Neural crest cell (in vitro differentiated cells): ENCODE data around the gene RCC1. TPM values are rescaled to one million over a fixed set of nuclear protein-coding genes. Genes with fewer than 3 reads are reported as not detected.

Experiments used
- DNase-seq: peaks from one replicate; pipeline ENCODE4 v3.0.0; 2021; ENCODE audit warnings: low read depth, mixed read lengths, low spot score
- H3K27ac Mint-ChIP-seq: one replicate; pipeline ENCODE4 v1.8.0; 2021; ENCODE audit warnings: mild to moderate bottlenecking, mixed read lengths; ENCODE audit not compliant: unreplicated experiment
- H3K27me3 Mint-ChIP-seq: 2 replicates; pipeline ENCODE4 v1.8.0; 2021; ENCODE audit warnings: low read depth, mild to moderate bottlenecking, mixed read lengths
- H3K36me3 Mint-ChIP-seq: 2 replicates; pipeline ENCODE4 v1.8.0; 2021; ENCODE audit warnings: low read depth, mild to moderate bottlenecking, mixed read lengths
- H3K4me1 Mint-ChIP-seq: 2 replicates; pipeline ENCODE4 v1.8.0; 2021; ENCODE audit warnings: mixed read lengths
- H3K4me3 Mint-ChIP-seq: one replicate; pipeline ENCODE4 v1.8.0; 2021; ENCODE audit warnings: mild to moderate bottlenecking, mixed read lengths
- H3K9me3 Mint-ChIP-seq: 2 replicates; pipeline ENCODE4 v1.8.0; 2021; ENCODE audit warnings: mixed read lengths
- total RNA-seq: library from RNA; stranded (reverse); gene quantifications from 2 replicates; pipeline ENCODE4 v1.2.1, GENCODE V29; 2021
- TF ChIP-seq, protein P1 (sequence below): fragments of 200-600 bp; sonication (generic); conservative IDR thresholded peaks from 2 replicates; pipeline ENCODE4 v1.5.0; 2021; ENCODE audit warnings: antibody characterized with exemption, mild to moderate bottlenecking

The RCC1 gene
- total RNA-seq, 1 donor from 2014 or later: 94.8 TPM

DNA sequence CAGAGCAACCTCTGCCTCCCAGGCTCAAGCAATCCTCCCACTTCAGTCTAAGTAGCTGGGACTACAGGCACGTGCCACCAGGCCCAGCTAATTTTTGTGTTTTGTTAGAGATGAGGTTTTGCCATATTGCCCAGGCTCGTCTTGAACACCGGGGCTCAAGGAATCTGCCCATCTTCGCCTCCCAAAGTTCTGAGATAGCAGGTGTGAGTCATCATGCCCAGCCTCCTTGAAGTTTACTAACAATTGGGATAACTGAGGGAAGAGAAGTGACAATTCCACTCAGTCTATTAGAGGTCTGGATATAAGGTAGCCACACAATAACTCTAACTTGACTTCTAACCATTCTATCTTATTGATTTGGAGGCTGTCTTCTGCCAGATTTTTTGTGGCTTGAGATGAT, 6.3 kb upstream of the RCC1 start:
- Mint-ChIP-seq H3K36me3 (peaks cover 7% of the 10 kb centered on the region), H3K27ac (no peak overlapping the region)
- TF ChIP-seq, protein P1, sequence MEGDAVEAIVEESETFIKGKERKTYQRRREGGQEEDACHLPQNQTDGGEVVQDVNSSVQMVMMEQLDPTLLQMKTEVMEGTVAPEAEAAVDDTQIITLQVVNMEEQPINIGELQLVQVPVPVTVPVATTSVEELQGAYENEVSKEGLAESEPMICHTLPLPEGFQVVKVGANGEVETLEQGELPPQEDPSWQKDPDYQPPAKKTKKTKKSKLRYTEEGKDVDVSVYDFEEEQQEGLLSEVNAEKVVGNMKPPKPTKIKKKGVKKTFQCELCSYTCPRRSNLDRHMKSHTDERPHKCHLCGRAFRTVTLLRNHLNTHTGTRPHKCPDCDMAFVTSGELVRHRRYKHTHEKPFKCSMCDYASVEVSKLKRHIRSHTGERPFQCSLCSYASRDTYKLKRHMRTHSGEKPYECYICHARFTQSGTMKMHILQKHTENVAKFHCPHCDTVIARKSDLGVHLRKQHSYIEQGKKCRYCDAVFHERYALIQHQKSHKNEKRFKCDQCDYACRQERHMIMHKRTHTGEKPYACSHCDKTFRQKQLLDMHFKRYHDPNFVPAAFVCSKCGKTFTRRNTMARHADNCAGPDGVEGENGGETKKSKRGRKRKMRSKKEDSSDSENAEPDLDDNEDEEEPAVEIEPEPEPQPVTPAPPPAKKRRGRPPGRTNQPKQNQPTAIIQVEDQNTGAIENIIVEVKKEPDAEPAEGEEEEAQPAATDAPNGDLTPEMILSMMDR: no peak

DNA sequence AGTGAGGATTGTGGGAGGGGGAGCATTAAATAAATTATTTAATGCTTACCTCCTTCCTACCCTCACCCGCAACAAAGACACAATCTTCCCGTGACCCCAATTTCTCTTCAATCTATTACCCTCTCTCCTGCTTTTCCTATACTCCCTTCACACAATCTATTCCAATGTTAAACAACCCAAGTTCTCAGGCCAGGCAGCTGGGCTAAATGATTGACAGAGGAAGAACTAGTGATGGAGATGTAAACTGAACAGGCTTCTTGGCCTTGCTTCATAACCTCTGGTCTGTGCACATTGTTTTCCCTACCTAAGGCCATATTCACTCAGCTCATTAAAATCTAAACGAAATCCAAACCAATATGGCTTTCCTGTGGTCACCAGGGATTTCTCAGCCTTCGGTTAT, 3.9 kb upstream of the RCC1 start:
- DNase-seq: no peak
- Mint-ChIP-seq H3K27me3 (peaks cover 11% of the 10 kb centered on the region), H3K4me3 (peak overlapping the region; percentile 48), H3K9me3 (no peaks in the 10 kb centered on the region), H3K4me1 (peaks cover 13% of the 10 kb centered on the region), H3K36me3 (peaks cover 13% of the 10 kb centered on the region), H3K27ac (peak overlapping the region; percentile 7)
- TF ChIP-seq, protein P1: no peak

More for the DNA sequence above, 6.3 kb upstream of the RCC1 start:
- no peak for DNase-seq
- Mint-ChIP-seq H3K9me3 (no peaks in the 10 kb centered on the region), H3K27me3 (no peaks in the 10 kb centered on the region), H3K4me1 (no peaks in the 10 kb centered on the region), H3K4me3 (no peak overlapping the region)

DNA sequence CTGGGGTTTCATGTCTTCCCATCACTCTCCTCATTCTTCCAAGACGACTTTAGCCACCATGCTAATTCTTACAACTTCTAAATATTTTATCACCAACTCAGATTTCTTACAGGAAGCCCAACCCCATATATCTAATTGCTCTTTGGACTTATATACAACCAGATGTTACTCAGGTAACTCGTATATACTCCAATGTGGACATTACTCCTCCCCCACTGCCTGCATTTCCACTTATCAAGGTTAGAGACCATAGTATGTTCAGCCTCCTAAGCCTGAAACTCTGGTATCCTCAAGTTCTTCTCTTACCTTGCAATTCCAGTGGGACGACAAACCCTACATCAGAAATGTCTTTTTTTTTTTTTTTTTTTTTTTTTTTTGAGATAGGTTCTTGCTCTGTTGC, 2.7 kb upstream of the RCC1 start:
- Mint-ChIP-seq H3K27ac (no peak overlapping the region), H3K4me3 (peak overlapping the region; percentile 39), H3K27me3 (peaks cover 14% of the 10 kb centered on the region), H3K4me1 (peaks cover 21% of the 10 kb centered on the region), H3K36me3 (peaks cover 25% of the 10 kb centered on the region), H3K9me3 (no peaks in the 10 kb centered on the region)
- DNase-seq: no peak
- TF ChIP-seq, protein P1: no peak

DNA sequence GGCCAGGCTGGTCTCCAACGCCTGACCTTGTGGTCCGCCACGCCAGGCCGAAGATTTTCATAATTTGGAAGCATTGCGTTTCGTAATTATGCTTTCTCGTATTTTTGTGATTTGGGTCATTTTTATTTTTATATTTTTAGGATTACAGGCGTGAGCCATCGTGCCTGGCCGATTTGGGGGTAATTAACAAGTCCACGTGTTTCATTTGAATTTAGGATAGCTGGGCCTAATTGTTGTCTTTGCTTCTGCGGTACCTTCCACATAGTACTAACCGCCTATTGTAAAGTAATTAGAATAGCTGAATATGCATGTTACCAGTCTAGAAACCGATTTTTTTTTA, 1.0 kb downstream of the RCC1 start:
- H3K4me1 Mint-ChIP-seq: peaks cover 52% of the 10 kb centered on the region
- no peaks in the 10 kb centered on the region for H3K9me3 Mint-ChIP-seq
- TF ChIP-seq, protein P1: no peak
- H3K36me3 Mint-ChIP-seq: peaks cover 52% of the 10 kb centered on the region
- peaks cover 39% of the 10 kb centered on the region for H3K27me3 Mint-ChIP-seq
- H3K27ac Mint-ChIP-seq: peak overlapping the region; percentile 97
- DNase-seq: no peak
- peak overlapping the region; percentile 98 for H3K4me3 Mint-ChIP-seq

DNA sequence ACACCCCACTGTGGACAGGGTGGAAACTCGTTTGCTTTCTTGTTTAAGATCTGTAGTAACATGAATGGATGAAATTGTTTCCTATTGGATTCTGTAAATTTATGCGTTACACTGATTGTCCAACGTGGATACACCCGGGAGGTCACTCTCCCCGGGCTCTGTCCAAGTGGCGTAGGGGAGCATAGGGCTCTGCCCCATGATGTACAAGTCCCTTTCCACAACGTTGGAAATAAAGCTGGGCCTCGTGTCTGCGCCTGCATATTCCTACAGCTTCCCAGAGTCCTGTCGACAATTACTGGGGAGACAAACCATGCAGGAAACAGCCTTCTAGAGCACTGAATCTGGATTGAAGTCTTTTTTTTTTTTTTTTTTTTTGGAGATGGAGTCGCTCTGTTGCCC, 1.4 kb downstream of the RCC1 start:
- H3K36me3 Mint-ChIP-seq: peaks cover 53% of the 10 kb centered on the region
- peak overlapping the region; percentile 98 for H3K4me3 Mint-ChIP-seq
- H3K27me3 Mint-ChIP-seq: peaks cover 41% of the 10 kb centered on the region
- H3K27ac Mint-ChIP-seq: peak overlapping the region; percentile 97
- TF ChIP-seq, protein P1: no peak
- H3K9me3 Mint-ChIP-seq: peaks cover 2% of the 10 kb centered on the region
- no peak for DNase-seq
- peaks cover 56% of the 10 kb centered on the region for H3K4me1 Mint-ChIP-seq
